BJ (cell line): ENCODE results near the gene ZNF630. TPM values are rescaled to one million over a fixed set of nuclear protein-coding genes. Genes with fewer than 3 reads are reported as not detected.

ENCODE experiments used
- CTCF ChIA-PET: fragments of 350-600 bp; formaldehyde crosslinking; extraction: SDS; loops from one replicate; lab custom pipeline; 2021; ENCODE audit warnings: antibody characterized with exemption, inconsistent platforms; lab: Yijun Ruan, JAX
- POLR2A ChIA-PET: fragments of 300-600 bp; sonication (Branson Sonifier 250); formaldehyde crosslinking; extraction: SDS; loops from one replicate; lab custom pipeline; 2021; ENCODE audit warnings: antibody characterized with exemption; lab: Charles Lee
- DNase-seq: peaks from one replicate; pipeline ENCODE4 v3.0.0-alpha.2; 2011; ENCODE audit warnings: low read depth
- H3K27me3 ChIP-seq: 2 replicates; pipeline ENCODE4 v1.6.0; 2011; ENCODE audit warnings: low read length; ENCODE audit not compliant: control insufficient read depth, insufficient read depth
- H3K36me3 ChIP-seq: 2 replicates; pipeline ENCODE4 v1.5.1; 2011; ENCODE audit warnings: low read length; ENCODE audit not compliant: control insufficient read depth, insufficient read depth
- H3K4me3 ChIP-seq: 2 replicates; pipeline ENCODE4 v1.5.1; 2011; ENCODE audit warnings: low read depth, mild to moderate bottlenecking, control low read depth, low read length
- polyA plus RNA-seq: library from polyadenylated mRNA; depleted of rRNA; stranded (reverse); fragments of >200 nt; gene quantifications from 2 replicates; pipeline ENCODE4 v1.2.3, GENCODE V29; 2011
- TF ChIP-seq, protein P1 (sequence below): IDR thresholded peaks from 2 replicates; pipeline ENCODE4 v1.5.1; 2011; ENCODE audit warnings: low read depth, mild to moderate bottlenecking, control low read depth, inconsistent platforms, low read length, moderate library complexity; ENCODE audit not compliant: insufficient read depth

The ZNF630 gene
- polyA plus RNA-seq, 1 experiment: 0.90 TPM

DNA sequence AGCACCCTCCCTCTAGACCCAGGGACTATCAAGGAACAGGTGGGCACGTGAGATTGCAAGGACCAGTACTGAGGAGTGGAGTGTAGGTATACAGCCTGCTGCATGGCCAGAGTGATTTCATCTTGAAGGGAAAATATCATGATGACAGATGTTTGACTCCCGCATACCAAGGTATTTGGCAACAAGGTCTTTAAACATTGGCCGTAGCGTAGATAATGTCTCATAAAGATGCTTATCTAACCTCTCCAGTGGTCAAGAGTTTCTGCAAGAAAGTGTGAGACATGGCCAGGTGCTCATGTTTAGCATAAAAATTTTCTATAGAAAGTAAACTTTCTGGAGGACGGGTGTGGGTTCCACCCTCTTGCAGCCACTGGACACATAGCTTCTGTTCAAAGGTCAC, 18.7 kb upstream of the ZNF630 start:
- ChIA-PET POLR2A (no interaction called here), CTCF (no interaction called here)
- no peak for DNase-seq
- no peaks in the 10 kb centered on the region for H3K27me3 ChIP-seq
- no peak overlapping the region for H3K4me3 ChIP-seq
- TF ChIP-seq, protein P1, sequence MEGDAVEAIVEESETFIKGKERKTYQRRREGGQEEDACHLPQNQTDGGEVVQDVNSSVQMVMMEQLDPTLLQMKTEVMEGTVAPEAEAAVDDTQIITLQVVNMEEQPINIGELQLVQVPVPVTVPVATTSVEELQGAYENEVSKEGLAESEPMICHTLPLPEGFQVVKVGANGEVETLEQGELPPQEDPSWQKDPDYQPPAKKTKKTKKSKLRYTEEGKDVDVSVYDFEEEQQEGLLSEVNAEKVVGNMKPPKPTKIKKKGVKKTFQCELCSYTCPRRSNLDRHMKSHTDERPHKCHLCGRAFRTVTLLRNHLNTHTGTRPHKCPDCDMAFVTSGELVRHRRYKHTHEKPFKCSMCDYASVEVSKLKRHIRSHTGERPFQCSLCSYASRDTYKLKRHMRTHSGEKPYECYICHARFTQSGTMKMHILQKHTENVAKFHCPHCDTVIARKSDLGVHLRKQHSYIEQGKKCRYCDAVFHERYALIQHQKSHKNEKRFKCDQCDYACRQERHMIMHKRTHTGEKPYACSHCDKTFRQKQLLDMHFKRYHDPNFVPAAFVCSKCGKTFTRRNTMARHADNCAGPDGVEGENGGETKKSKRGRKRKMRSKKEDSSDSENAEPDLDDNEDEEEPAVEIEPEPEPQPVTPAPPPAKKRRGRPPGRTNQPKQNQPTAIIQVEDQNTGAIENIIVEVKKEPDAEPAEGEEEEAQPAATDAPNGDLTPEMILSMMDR: no peak
- no peaks in the 10 kb centered on the region for H3K36me3 ChIP-seq

DNA sequence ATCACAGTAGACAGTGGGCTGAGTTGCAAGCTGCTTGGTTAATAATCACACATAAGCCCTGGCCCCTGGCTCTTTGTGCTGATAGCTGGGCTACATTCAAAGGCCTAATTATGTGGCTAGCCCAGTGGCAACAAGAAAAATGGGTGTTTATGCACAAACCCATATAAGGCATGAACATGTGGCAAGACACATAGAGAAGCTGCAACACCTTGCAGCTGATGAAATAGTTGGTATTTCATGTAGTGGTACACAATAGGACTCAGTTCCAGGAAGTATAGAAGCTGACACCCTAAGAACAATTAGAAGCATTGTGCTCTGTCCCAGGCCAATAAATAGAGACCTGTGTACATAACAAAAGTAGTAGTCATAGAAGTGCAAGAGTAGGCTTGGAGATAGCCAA, 14.6 kb upstream of the ZNF630 start:
- H3K36me3 ChIP-seq: no peaks in the 10 kb centered on the region
- CTCF ChIA-PET: interaction anchor here (0.9 to 1.5 kb wide), 2 partner anchors 10 to 408 kb away, joined by 4 to 5 read pairs; no protein-coding TSS in a partner anchor
- H3K27me3 ChIP-seq: no peaks in the 10 kb centered on the region
- TF ChIP-seq, protein P1: no peak
- POLR2A ChIA-PET: no interaction called here
- no peak overlapping the region for H3K4me3 ChIP-seq
- DNase-seq: no peak

DNA sequence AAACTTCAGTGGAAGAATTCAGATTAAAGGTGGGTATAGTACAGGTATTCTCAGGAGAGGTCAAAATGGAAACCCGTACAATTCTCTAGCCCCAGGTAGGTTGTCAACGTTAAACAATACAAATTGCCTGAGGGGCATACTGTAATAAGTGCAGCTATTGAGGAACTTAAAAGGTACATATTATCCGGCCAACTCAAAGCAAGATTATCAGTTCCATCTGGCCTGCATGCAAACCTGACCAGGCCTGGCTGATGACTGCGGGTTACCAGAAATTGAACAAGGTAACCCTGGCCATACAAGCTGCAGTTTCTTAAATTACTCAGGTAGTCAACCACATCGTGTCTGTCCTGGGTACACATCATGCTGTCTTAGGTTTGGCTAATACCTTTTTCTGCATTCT, 12.3 kb upstream of the ZNF630 start:
- H3K4me3 ChIP-seq: no peak overlapping the region
- CTCF ChIA-PET: interaction anchor here (0.7 to 2.5 kb wide), 3 partner anchors 10 to 410 kb away, joined by 3 to 25 read pairs (median 5); no protein-coding TSS in a partner anchor
- H3K36me3 ChIP-seq: no peaks in the 10 kb centered on the region
- POLR2A ChIA-PET: interaction anchor here (0.5 kb wide), 1 partner anchor 421 kb away, joined by 6 read pairs; no protein-coding TSS in a partner anchor
- H3K27me3 ChIP-seq: no peaks in the 10 kb centered on the region
- no peak for DNase-seq
- TF ChIP-seq, protein P1: no peak

DNA sequence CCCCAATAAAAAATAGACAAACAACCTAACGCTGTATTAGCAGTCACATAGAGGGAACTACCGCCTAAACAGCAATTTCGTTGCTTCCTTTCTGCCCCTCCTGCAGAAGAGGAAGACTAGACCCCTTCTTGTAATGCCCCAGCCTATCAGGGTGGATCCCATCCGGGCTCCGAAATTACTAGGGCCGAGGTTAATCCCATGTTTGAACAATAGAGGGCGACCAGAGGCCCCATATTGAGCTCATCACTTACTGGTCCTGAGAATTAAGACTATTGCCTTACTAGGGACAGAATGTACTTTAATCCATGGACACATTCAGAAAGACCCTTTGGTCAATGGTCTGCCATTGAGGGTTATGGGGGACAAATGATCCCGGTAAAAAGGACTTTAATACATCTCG, 11.8 kb upstream of the ZNF630 start:
- Histone ChIP-seq H3K27me3 (no peaks in the 10 kb centered on the region), H3K4me3 (no peak overlapping the region), H3K36me3 (no peaks in the 10 kb centered on the region)
- POLR2A ChIA-PET: interaction anchor here (0.5 kb wide), 1 partner anchor 422 kb away, joined by 6 read pairs; no protein-coding TSS in a partner anchor
- TF ChIP-seq, protein P1: peak; percentile 64
- DNase-seq: peak; percentile 2
- CTCF ChIA-PET: interaction anchor here (0.7 to 2.5 kb wide), 3 partner anchors 10 to 411 kb away, joined by 3 to 25 read pairs (median 5); no protein-coding TSS in a partner anchor

DNA sequence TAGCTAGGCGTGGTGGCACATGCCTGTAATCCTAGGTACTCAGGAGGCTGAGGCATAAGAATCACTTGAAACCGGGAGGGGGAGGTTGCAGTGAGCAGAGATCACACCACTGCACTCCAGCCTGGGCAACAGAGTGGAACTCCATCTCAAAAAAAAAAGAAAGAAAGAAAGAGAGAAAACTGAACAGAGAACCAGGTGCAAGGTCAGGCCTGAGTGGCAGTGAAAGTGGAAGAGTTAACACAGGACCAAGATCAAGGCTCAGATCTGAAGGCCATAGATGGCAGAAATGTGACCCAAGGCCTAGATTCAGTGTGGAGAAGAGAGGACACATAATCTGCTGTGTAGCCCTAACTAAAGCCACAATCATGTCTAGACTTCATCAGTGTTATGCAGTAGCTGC, 4.9 kb upstream of the ZNF630 start:
- Histone ChIP-seq H3K36me3 (no peaks in the 10 kb centered on the region), H3K27me3 (no peaks in the 10 kb centered on the region), H3K4me3 (no peak overlapping the region)
- TF ChIP-seq, protein P1: no peak
- ChIA-PET CTCF (interaction anchor here (1.3 kb wide), 1 partner anchor 10 kb away, joined by 4 read pairs; no protein-coding TSS in a partner anchor), POLR2A (no interaction called here)
- DNase-seq: no peak
